IMR-90 (cell line): ENCODE data around the gene DTNA. TPM values are rescaled to one million over a fixed set of nuclear protein-coding genes. Genes with fewer than 3 reads are reported as not detected.

Experiments used
- ATAC-seq: fragments of 200-7000 bp; cut with Tn5 transposase; 2 replicates; pipeline ENCODE4 v1.9.1; 2020; ENCODE audit warnings: low read depth, mild to moderate bottlenecking, moderate library complexity
- BruUV-seq: library from RNA; stranded (reverse); fragments of 400-500 nt; replicated peaks from 2 replicates; lab custom pipeline; 2021; lab: Mats Ljungman, UMichigan
- CTCF ChIA-PET: fragments of 300-600 bp; formaldehyde crosslinking; extraction: SDS; loops from one replicate; lab custom pipeline; 2021; ENCODE audit warnings: antibody characterized with exemption; lab: Yijun Ruan, JAX
- POLR2A ChIA-PET: fragments of 300-600 bp; sonication (Branson Sonifier 250); formaldehyde crosslinking; loops from one replicate; lab custom pipeline; 2022; ENCODE audit warnings: antibody characterized with exemption; ENCODE audit not compliant: unreplicated experiment; lab: Charles Lee
- DNase-seq: peaks from one replicate; pipeline ENCODE4 v3.0.0; 2013
- H2AFZ ChIP-seq: replicated peaks from 2 replicates; pipeline ENCODE3; 2013; ENCODE audit warnings: low read length, mild to moderate bottlenecking; ENCODE audit not compliant: poor library complexity
- H2AK5ac ChIP-seq: 2 replicates; pipeline ENCODE4 v1.6.1; 2013; ENCODE audit warnings: low read depth, low read length, inconsistent platforms
- H2AK9ac ChIP-seq: replicated peaks from 2 replicates; pipeline ENCODE3; 2013; ENCODE audit warnings: mild to moderate bottlenecking, low read depth, low read length, moderate library complexity; ENCODE audit not compliant: poor library complexity
- H2BK120ac ChIP-seq: 2 replicates; pipeline ENCODE4 v1.6.1; 2013; ENCODE audit warnings: low read depth, low read length, inconsistent platforms
- H2BK15ac ChIP-seq: 3 replicates; pipeline ENCODE4 v1.6.1; 2013; ENCODE audit warnings: low read depth, low read length, inconsistent platforms
- H2BK20ac ChIP-seq: 2 replicates; pipeline ENCODE4 v1.6.1; 2013; ENCODE audit warnings: low read depth, mild to moderate bottlenecking, inconsistent platforms, low read length, moderate library complexity
- H2BK5ac ChIP-seq: 2 replicates; pipeline ENCODE4 v1.6.1; 2013; ENCODE audit warnings: mild to moderate bottlenecking, low read depth, low read length, inconsistent platforms; ENCODE audit not compliant: poor library complexity, severe bottlenecking
- H3K14ac ChIP-seq: replicated peaks from 2 replicates; pipeline ENCODE4 v1.6.1; 2013; ENCODE audit warnings: low read depth, low read length, inconsistent platforms
- H3K18ac ChIP-seq: 2 replicates; pipeline ENCODE4 v1.6.1; 2013; ENCODE audit warnings: low read depth, low read length, control low read depth
- H3K23ac ChIP-seq: 2 replicates; pipeline ENCODE4 v1.6.1; 2013; ENCODE audit warnings: low read depth, low read length, inconsistent platforms
- H3K27ac ChIP-seq: 2 replicates; pipeline ENCODE4 v1.5.1; 2013; ENCODE audit warnings: mild to moderate bottlenecking, control low read depth, low read length; ENCODE audit not compliant: insufficient read depth
- H3K27me3 ChIP-seq: 2 replicates; pipeline ENCODE4 v1.6.1; 2013; ENCODE audit warnings: low read length; ENCODE audit not compliant: control insufficient read depth, insufficient read depth
- H3K36me3 ChIP-seq: 2 replicates; pipeline ENCODE4 v1.6.1; 2013; ENCODE audit warnings: low read length, mixed read lengths; ENCODE audit not compliant: control insufficient read depth, insufficient read depth
- H3K4ac ChIP-seq: 2 replicates; pipeline ENCODE4 v1.6.1; 2013; ENCODE audit warnings: low read depth, low read length, inconsistent platforms
- H3K4me1 ChIP-seq: 2 replicates; pipeline ENCODE4 v1.6.1; 2013; ENCODE audit warnings: low read length, mixed read lengths; ENCODE audit not compliant: control insufficient read depth, insufficient read depth
- H3K4me2 ChIP-seq: 2 replicates; pipeline ENCODE4 v1.6.1; 2013; ENCODE audit warnings: low read depth, mild to moderate bottlenecking, control low read depth, low read length, moderate library complexity
- H3K4me3 ChIP-seq: 2 replicates; pipeline ENCODE4 v1.5.1; 2013; ENCODE audit warnings: low read depth, mild to moderate bottlenecking, control low read depth, low read length, moderate library complexity; ENCODE audit not compliant: insufficient read depth
- H3K56ac ChIP-seq: 2 replicates; pipeline ENCODE4 v1.6.1; 2013; ENCODE audit warnings: low read length, inconsistent platforms; ENCODE audit not compliant: insufficient read depth; ENCODE audit errors: extremely low read depth
- H3K79me1 ChIP-seq, 2 experiments: 2 replicates each; pipeline ENCODE4 v1.6.1; 2013; ENCODE audit warnings: low read length in 2 of 2, inconsistent platforms in 1 of 2, low read depth in 1 of 2
- H3K9ac ChIP-seq: 2 replicates; pipeline ENCODE4 v1.6.1; 2013; ENCODE audit warnings: low read depth, low read length, control low read depth
- H3K9me1 ChIP-seq: 2 replicates; pipeline ENCODE4 v1.6.1; 2013; ENCODE audit warnings: low read length, inconsistent platforms; ENCODE audit not compliant: insufficient read depth
- H3K9me3 ChIP-seq: 2 replicates; pipeline ENCODE4 v1.6.1; 2013; ENCODE audit warnings: low read length; ENCODE audit not compliant: control insufficient read depth, insufficient read depth
- H4K20me1 ChIP-seq: 2 replicates; pipeline ENCODE4 v1.6.1; 2013; ENCODE audit warnings: low read length, inconsistent platforms; ENCODE audit not compliant: insufficient read depth
- H4K5ac ChIP-seq: 2 replicates; pipeline ENCODE4 v1.6.1; 2013; ENCODE audit warnings: mild to moderate bottlenecking, low read depth, low read length, control low read depth
- H4K8ac ChIP-seq, 2 experiments: 2 replicates each; pipeline ENCODE4 v1.6.1; 2013; ENCODE audit warnings: low read depth in 2 of 2, low read length in 2 of 2, control low read depth in 1 of 2, inconsistent platforms in 1 of 2
- H4K91ac ChIP-seq: 2 replicates; pipeline ENCODE4 v1.6.1; 2013; ENCODE audit warnings: low read depth, low read length, inconsistent platforms; ENCODE audit not compliant: insufficient read depth
- BHLHE40 ChIP-seq: fragments of 150-350 bp; IDR thresholded peaks from 2 replicates; pipeline ENCODE4 v1.6.1; 2016; ENCODE audit warnings: mild to moderate bottlenecking, low read depth, low read length
- CHD1 ChIP-seq: IDR thresholded peaks from 2 replicates; pipeline ENCODE4 v1.6.1; 2012; ENCODE audit warnings: low read depth, low read length, improper control_type of control experiment
- CTCF ChIP-seq: conservative IDR thresholded peaks from 2 replicates; pipeline ENCODE4 v1.5.1; 2012; ENCODE audit warnings: mild to moderate bottlenecking, low read depth, low read length, improper control_type of control experiment
- ELK1 ChIP-seq: fragments of 150-350 bp; IDR thresholded peaks from 2 replicates; pipeline ENCODE4 v1.6.1; 2016; ENCODE audit warnings: low read depth, mild to moderate bottlenecking, low read length, moderate library complexity, borderline replicate concordance
- FOS ChIP-seq: fragments of 150-350 bp; IDR thresholded peaks from 2 replicates; pipeline ENCODE4 v1.6.1; 2016; ENCODE audit warnings: low read depth, low read length
- MAFK ChIP-seq: IDR thresholded peaks from 2 replicates; pipeline ENCODE4 v1.6.1; 2012; ENCODE audit warnings: low read depth, low read length, improper control_type of control experiment
- MXI1 ChIP-seq: IDR thresholded peaks from 2 replicates; pipeline ENCODE4 v1.6.1; 2012; ENCODE audit warnings: low read depth, mild to moderate bottlenecking, low read length, moderate library complexity, borderline replicate concordance
- POLR2A ChIP-seq: IDR thresholded peaks from 2 replicates; pipeline ENCODE4 v1.6.1; 2012; ENCODE audit warnings: mild to moderate bottlenecking, low read depth, low read length
- RAD21 ChIP-seq: IDR thresholded peaks from 2 replicates; pipeline ENCODE4 v1.6.1; 2012; ENCODE audit warnings: low read length, improper control_type of control experiment
- RCOR1 ChIP-seq: IDR thresholded peaks from 2 replicates; pipeline ENCODE4 v1.6.1; 2012; ENCODE audit warnings: mild to moderate bottlenecking, low read length, improper control_type of control experiment; ENCODE audit not compliant: insufficient replicate concordance
- SMC3 ChIP-seq: fragments of 150-350 bp; IDR thresholded peaks from 2 replicates; pipeline ENCODE4 v1.6.1; 2016; ENCODE audit warnings: low read depth, mild to moderate bottlenecking, antibody characterized with exemption, low read length, moderate library complexity
- USF2 ChIP-seq: fragments of 150-350 bp; IDR thresholded peaks from 2 replicates; pipeline ENCODE4 v1.6.1; 2017; ENCODE audit warnings: mild to moderate bottlenecking, antibody characterized with exemption, low read length, low read depth
- WGBS, 2 experiments: methylation state at CpG; one replicate each; pipeline versions ENCODE4 v1.1.5 to v1.1.7; 2013; ENCODE audit warnings: missing lambda C conversion rate in 2 of 2; ENCODE audit not compliant: insufficient read length in 1 of 2; ENCODE audit errors: extremely low coverage in 2 of 2; 5-methylcytosine and 5-hydroxymethylcytosine counted together
- dilution Hi-C: fragments of 300-500 bp; cut with HindIII; formaldehyde crosslinking; loops from one replicate; pipeline ENCODE4 v1.14.3; 2018; ENCODE audit warnings: low sequenced_read_pairs; ENCODE audit not compliant: unreplicated experiment
- in situ Hi-C: fragments of 300-500 bp; cut with MboI; formaldehyde crosslinking; loops from 3 replicates; pipeline ENCODE4 v1.14.3; 2019; ENCODE audit warnings: low sequenced_read_pairs, inconsistent platforms, mixed read lengths
- intact Hi-C: fragments of 100-400 bp; cut with micrococcal nuclease; formaldehyde crosslinking; loops from 2 replicates; pipeline ENCODE4 v1.10.0; 2022
- polyA plus RNA-seq, 3 experiments: library from polyadenylated mRNA; depleted of rRNA; stranded (reverse); fragments of >200 nt; gene quantifications; 2 replicates each; pipeline ENCODE4 v1.2.3, GENCODE V29; 2012; ENCODE audit warnings: low replicate concordance in 1 of 3
- total RNA-seq: library from RNA; depleted of rRNA; stranded (reverse); fragments of >200 nt; gene quantifications from 2 replicates; pipeline ENCODE4 v1.2.3, GENCODE V29; 2012

DTNA gene
- total and polyA plus RNA-seq, 2 of the 4 experiments (the other 2 are of a cell fraction) = 9.5 to 10.8 TPM

GRCh38 chr18:34820360-34821065, 110.4 kb downstream of the DTNA start:
- no peak for ATAC-seq

More at GRCh38 chr18:34820360-34821065, 110.4 kb downstream of the DTNA start:
- no peak overlapping the region for H3K56ac ChIP-seq
- H2BK20ac ChIP-seq = no peak overlapping the region
- H3K9ac ChIP-seq = no peak overlapping the region
- intact Hi-C loops = no loop called here
- no peaks in the 10 kb centered on the region for H4K20me1 ChIP-seq
- POLR2A ChIA-PET = no interaction called here
- H4K5ac ChIP-seq = no peak overlapping the region
- H2AK5ac ChIP-seq = no peak overlapping the region
- H2AFZ ChIP-seq = no peak overlapping the region
- CTCF ChIA-PET = no interaction called here
- H3K14ac ChIP-seq = no peak overlapping the region
- no peak overlapping the region for H2BK15ac ChIP-seq
- no peak for TF ChIP-seq USF2
- TF ChIP-seq ELK1 = no peak
- no peak for TF ChIP-seq CHD1
- no peak for TF ChIP-seq RAD21
- TF ChIP-seq SMC3 = no peak
- TF ChIP-seq MAFK = no peak
- no peak for TF ChIP-seq RCOR1
- TF ChIP-seq CTCF = no peak
- TF ChIP-seq BHLHE40 = no peak
- no peak for TF ChIP-seq POLR2A
- no peak for TF ChIP-seq MXI1
- no peak for TF ChIP-seq FOS
- no peak overlapping the region for H2BK5ac ChIP-seq
- BruUV-seq = no TSS peak
- H3K23ac ChIP-seq = no peak overlapping the region
- H3K4me3 ChIP-seq = no peak overlapping the region
- no CpG with 5 or more reads among the region's 7 CpGs for WGBS, 2 experiments
- no peak overlapping the region for H3K4ac ChIP-seq
- H3K4me2 ChIP-seq = no peak overlapping the region
- no peak overlapping the region for H2AK9ac ChIP-seq
- H3K18ac ChIP-seq = no peak overlapping the region
- in situ Hi-C loops = no loop called here
- H3K36me3 ChIP-seq = no peaks in the 10 kb centered on the region
- no peak overlapping the region for H3K27ac ChIP-seq
- peaks cover 8% of the 10 kb centered on the region for H3K4me1 ChIP-seq
- H4K91ac ChIP-seq = no peak overlapping the region
- no peak overlapping the region for H4K8ac ChIP-seq
- no peak for DNase-seq
- peaks cover 7% of the 10 kb centered on the region; the same call in 1 of the 2 replicates for H3K9me1 ChIP-seq
- no peak overlapping the region for H2BK120ac ChIP-seq
- dilution Hi-C loops = no loop called here
- no peaks in the 10 kb centered on the region for H3K79me1 ChIP-seq
- H3K9me3 ChIP-seq = no peaks in the 10 kb centered on the region
- H3K27me3 ChIP-seq = no peaks in the 10 kb centered on the region
